GM12891 (cell line): ENCODE results near the gene CST3.
"Not testable (repeated sequence)": the region's sequence is repeated elsewhere in the genome, so short reads cannot be mapped to it uniquely, and the experiment has no call there.

ENCODE experiments used
- POLR2A ChIP-seq: IDR thresholded peaks from 2 replicates; pipeline ENCODE4 v1.6.1; 2011; ENCODE audit warnings: low read depth, low read length, control low read depth
- POLR2AphosphoS5 ChIP-seq: IDR thresholded peaks from 2 replicates; pipeline ENCODE4 v1.6.1; 2011; ENCODE audit warnings: low read depth, low read length, control low read depth
- SPI1 ChIP-seq: IDR thresholded peaks from 2 replicates; pipeline ENCODE4 v1.6.1; 2011; ENCODE audit warnings: low read depth, low read length, control low read depth
- TAF1 ChIP-seq: IDR thresholded peaks from 2 replicates; pipeline ENCODE4 v1.6.1; 2011; ENCODE audit warnings: low read depth, low read length, control low read depth

DNA sequence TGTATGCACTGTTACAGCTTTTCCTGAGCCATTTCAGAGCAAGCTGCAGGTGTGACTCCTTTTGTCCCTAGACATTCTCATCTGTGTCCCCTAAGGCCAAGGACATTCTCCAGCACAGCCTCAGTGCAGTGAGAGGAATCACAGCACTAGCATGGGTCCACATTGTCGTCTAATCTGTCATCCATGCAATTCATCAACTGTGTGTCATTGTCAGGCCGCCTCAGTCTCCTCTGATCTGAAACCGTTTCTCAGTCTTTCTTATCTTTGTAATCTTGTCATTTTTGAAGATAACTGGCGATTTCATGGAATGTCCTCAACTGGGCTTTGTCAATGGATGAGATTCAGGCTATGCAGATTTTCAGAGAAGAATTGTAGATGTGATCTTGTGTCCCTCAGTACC, 26.3 kb upstream of the CST3 start:
- TF ChIP-seq POLR2A, POLR2AphosphoS5, TAF1, SPI1: not testable (repeated sequence)
